ENCODE measurements around the gene SH2D3C. TPM values are rescaled to one million over a fixed set of nuclear protein-coding genes. Genes with fewer than 3 reads are reported as not detected.
A peak's percentile ranks its signal among the peaks of the same experiment; 100 is the strongest.
"Not testable (repeated sequence)": the region's sequence is repeated elsewhere in the genome, so short reads cannot be mapped to it uniquely, and the experiment has no call there.

Gene SH2D3C
- total RNA-seq, 4 donors from 2014 or later, result 2.6 to 10.1 (median 3.9) TPM

- 28 to 70% methylated on average over 7 to 9 of the region's 9 CpGs for WGBS, 2 donors (ENCODE audit: low coverage in 1 of 2)
- intact Hi-C loops (cut with DNase I; ENCODE audit: low total_unique reads), result not testable (repeated sequence)
- peaks cover 0 to 24% (median 9%) of the 10 kb centered on the region in 4 donors for H3K4me1 ChIP-seq
Measured at GRCh38 chr9:127780909-127781308, 2.4 kb upstream of the SH2D3C start.

DNA sequence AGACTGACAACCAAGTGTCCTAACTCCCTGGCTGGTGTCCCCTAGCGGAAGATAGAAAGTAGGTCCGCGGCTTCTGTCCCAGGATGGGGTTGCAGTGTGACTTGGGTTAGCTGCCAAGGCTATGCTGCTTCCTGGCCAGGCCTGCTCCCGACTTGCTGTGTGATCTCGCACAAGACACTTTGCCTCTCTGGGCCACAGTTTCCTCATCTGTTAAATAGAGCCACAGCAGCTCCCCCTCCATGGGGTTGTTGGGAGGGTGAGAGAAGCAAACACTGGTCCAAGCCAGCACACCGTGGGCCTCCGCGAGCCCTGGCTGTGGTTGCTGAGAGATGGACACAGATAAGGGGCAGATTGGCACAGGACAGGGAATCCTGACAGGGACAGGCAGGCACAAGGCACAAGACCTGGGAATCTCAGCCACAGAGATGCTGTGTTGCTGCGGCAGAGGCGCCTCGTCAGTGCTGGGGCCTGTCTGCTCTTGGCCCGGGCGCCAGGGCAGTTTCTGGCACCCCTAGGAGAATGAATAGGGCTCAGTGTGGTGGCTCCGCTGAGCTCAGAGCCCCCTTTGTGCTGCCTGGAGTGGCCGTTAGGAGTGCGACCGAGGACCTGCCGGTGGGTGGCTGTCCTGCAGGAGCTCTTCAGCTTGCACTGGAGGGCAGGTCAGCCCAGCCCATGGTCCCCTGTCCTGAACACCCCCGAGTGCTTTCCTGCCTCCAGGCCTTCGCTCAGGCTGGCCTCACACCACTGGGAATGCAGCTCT lies 1.8 kb upstream of the SH2D3C start:
- no peak overlapping the region for H3K4me3 ChIP-seq
- H3K4me1 ChIP-seq, result peaks cover 0 to 24% (median 9%) of the 10 kb centered on the region in 4 donors
- H3K9me3 ChIP-seq, result no peaks in the 10 kb centered on the region
- peak overlapping the region in 2 of 4 donors; percentile 23 to 78 for H3K27ac ChIP-seq
- WGBS, 2 donors (ENCODE audit: low coverage in 1 of 2), result 83 to 100% methylated on average over 3 to 19 of the region's 20 CpGs
- in situ Hi-C loops (cut with MboI; ENCODE audit: low pct_ligation_motif_present in 1 of 4, low pct_unique_long_range_greater_than_20kb in 1 of 4, low sequenced_read_pairs in 3 of 4), result loop anchor here in 2 of 4 donors (5.0 to 25.0 kb wide), 2 partner anchors 43 to 132 kb away; partner anchors contain the start of genes TOR2A (in 2 of the 2) and ST6GALNAC4 (in 1 of the 2)
- TF ChIP-seq EP300 (IDR thresholded peaks at IDR 0.05; ENCODE audit: low read depth), result no peak
- TF ChIP-seq, protein P1, sequence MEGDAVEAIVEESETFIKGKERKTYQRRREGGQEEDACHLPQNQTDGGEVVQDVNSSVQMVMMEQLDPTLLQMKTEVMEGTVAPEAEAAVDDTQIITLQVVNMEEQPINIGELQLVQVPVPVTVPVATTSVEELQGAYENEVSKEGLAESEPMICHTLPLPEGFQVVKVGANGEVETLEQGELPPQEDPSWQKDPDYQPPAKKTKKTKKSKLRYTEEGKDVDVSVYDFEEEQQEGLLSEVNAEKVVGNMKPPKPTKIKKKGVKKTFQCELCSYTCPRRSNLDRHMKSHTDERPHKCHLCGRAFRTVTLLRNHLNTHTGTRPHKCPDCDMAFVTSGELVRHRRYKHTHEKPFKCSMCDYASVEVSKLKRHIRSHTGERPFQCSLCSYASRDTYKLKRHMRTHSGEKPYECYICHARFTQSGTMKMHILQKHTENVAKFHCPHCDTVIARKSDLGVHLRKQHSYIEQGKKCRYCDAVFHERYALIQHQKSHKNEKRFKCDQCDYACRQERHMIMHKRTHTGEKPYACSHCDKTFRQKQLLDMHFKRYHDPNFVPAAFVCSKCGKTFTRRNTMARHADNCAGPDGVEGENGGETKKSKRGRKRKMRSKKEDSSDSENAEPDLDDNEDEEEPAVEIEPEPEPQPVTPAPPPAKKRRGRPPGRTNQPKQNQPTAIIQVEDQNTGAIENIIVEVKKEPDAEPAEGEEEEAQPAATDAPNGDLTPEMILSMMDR (IDR thresholded peaks at IDR 0.05), result no peak
- TF ChIP-seq POLR2A (IDR thresholded peaks at IDR 0.05), result no peak
- TF ChIP-seq POLR2AphosphoS5 (IDR thresholded peaks at IDR 0.05), result no peak
- no peaks in the 10 kb centered on the region for H3K36me3 ChIP-seq
- no peaks in the 10 kb centered on the region for H3K27me3 ChIP-seq
- intact Hi-C loops (cut with DNase I; ENCODE audit: low total_unique reads), result no loop called here
- DNase-seq, result no peak

More at GRCh38 chr9:127780909-127781308, 2.4 kb upstream of the SH2D3C start:
- not testable (repeated sequence) for H3K27me3 ChIP-seq, H3K36me3 ChIP-seq, DNase-seq, H3K4me3 ChIP-seq, H3K27ac ChIP-seq, H3K9me3 ChIP-seq
- TF ChIP-seq, protein P1 (IDR thresholded peaks at IDR 0.05), result peak in 1 of 5 experiments; percentile 7
- in situ Hi-C loops (cut with MboI; ENCODE audit: low pct_ligation_motif_present in 1 of 4, low pct_unique_long_range_greater_than_20kb in 1 of 4, low sequenced_read_pairs in 3 of 4), result loop anchor here in 2 of 4 donors (5.0 to 25.0 kb wide), 2 partner anchors 44 to 131 kb away; partner anchors contain the start of genes TOR2A (in 2 of the 2) and ST6GALNAC4 (in 1 of the 2)

DNA sequence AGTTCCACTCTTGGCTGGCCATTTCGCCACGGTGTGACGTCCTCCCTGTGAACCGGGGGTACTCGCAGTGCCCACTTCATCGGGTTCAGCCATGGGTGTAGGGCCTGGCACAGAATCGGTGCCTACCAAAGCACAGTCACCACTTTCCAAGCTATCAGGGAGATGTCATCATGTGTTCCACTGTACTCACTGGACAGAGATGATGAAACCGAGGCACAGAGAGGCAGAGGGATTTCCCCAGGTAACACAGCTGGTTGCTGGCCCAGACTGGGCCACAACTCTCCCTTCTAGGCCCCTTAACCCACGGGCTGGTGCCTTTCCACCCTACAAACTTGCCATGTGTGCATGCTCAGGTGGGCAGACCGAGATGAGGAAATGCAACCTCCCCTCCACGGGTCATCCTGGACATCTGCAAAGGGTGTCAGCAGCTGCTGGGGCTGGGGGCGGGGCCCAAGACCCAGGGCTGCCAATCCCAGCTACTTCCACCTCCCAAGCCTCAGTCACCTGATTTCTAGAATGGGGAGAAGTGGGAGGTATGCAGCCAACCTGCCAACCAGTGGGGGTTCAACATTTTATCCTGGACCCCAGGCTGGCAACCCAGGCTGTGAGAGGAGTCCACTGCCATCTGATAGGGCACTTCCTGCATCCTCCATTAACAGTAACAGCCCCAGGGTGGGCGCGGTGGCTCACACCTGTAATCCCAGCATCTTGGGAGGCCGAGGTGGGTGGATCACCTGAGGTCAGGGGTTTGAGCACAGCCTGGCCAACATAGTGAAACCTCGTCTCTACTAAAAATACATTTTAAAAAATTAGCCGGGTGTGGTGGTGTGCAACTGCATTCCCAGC lies 893 bp upstream of the SH2D3C start:
- WGBS, 2 donors (ENCODE audit: low coverage in 1 of 2), result 43% methylated on average over 16 of the region's 17 CpGs; no CpG with 5 or more reads in 1 of the 2 donors
- Histone ChIP-seq H3K27me3 (no peaks in the 10 kb centered on the region), H3K36me3 (no peaks in the 10 kb centered on the region), H3K9me3 (no peaks in the 10 kb centered on the region), H3K4me1 (peaks cover 0 to 18% (median 9%) of the 10 kb centered on the region in 4 donors), H3K27ac (peak overlapping the region; percentile 66 to 85 (median 74)), H3K4me3 (peak overlapping the region in 1 of 4 donors; percentile 27)
- intact Hi-C loops (cut with DNase I; ENCODE audit: low total_unique reads), result no loop called here
- DNase-seq, result peak; percentile 70
- in situ Hi-C loops (cut with MboI; ENCODE audit: low pct_ligation_motif_present in 1 of 4, low pct_unique_long_range_greater_than_20kb in 1 of 4, low sequenced_read_pairs in 3 of 4), result loop anchor here in 1 of 4 donors (25.0 kb wide), 1 partner anchor 133 kb away; the partner anchor contains the start of gene ST6GALNAC4
- TF ChIP-seq EP300 (IDR thresholded peaks at IDR 0.05; ENCODE audit: low read depth) (no peak), POLR2A (IDR thresholded peaks at IDR 0.05) (no peak), POLR2AphosphoS5 (IDR thresholded peaks at IDR 0.05) (no peak)
- TF ChIP-seq, protein P1 (IDR thresholded peaks at IDR 0.05), result no peak

Measured in transverse colon (tissue), 4 donors.